GM12878 (cell line): ENCODE data around the gene GPR137B. TPM values are rescaled to one million over a fixed set of nuclear protein-coding genes. Genes with fewer than 3 reads are reported as not detected.

ENCODE experiments used
- ATAC-seq: fragments of 200-7000 bp; cut with Tn5 transposase; 3 replicates; pipeline ENCODE4 v1.9.1; 2020; ENCODE audit warnings: mild to moderate bottlenecking, moderate library complexity
- BruUV-seq: library from RNA; stranded (reverse); fragments of 400-500 nt; replicated peaks from 2 replicates; lab custom pipeline; 2021; lab: Mats Ljungman, UMichigan
- CTCF ChIA-PET: fragments of 300-600 bp; sonication (Branson Sonifier 250); formaldehyde crosslinking; extraction: SDS; loops from one replicate; lab custom pipeline; 2021; ENCODE audit warnings: inconsistent platforms; lab: Yijun Ruan, JAX
- POLR2A ChIA-PET: fragments of 350-600 bp; formaldehyde crosslinking; extraction: SDS; loops from one replicate; lab custom pipeline; 2021; ENCODE audit warnings: inconsistent platforms; lab: Charles Lee
- RAD21 ChIA-PET: fragments of 300-600 bp; sonication (Branson Sonifier 250); formaldehyde crosslinking; loops from one replicate; lab custom pipeline; 2023; ENCODE audit warnings: antibody characterized with exemption; ENCODE audit not compliant: unreplicated experiment; lab: Charles Lee
- SMC1A ChIA-PET: fragments of 300-600 bp; sonication (Branson Sonifier 250); formaldehyde crosslinking; loops from one replicate; lab custom pipeline; 2023; ENCODE audit not compliant: unreplicated experiment, uncharacterized antibody; lab: Charles Lee
- DNase-seq: peaks from one replicate; pipeline ENCODE4 v3.0.0-alpha.2; 2011; ENCODE audit warnings: low read depth, low spot score
- FAIRE-seq: peaks from 3 replicates; lab custom pipeline; 2011; peaks lifted over from hg19 to GRCh38; lab: Jason Lieb, UNC
- H2AFZ ChIP-seq: 2 replicates; pipeline ENCODE4 v1.6.0; 2011; ENCODE audit warnings: low read depth, low read length, control low read depth; ENCODE audit not compliant: control insufficient read depth
- H3K27ac ChIP-seq: 2 replicates; pipeline ENCODE4 v1.5.1; 2011; ENCODE audit warnings: control low read depth; ENCODE audit not compliant: control insufficient read depth, insufficient read depth
- H3K27me3 ChIP-seq, 2 experiments: replicated peaks in 1 of 2; 2 replicates each; pipeline versions ENCODE4 v1.6.0 to v1.6.1; 2011; ENCODE audit warnings: low read length in 1 of 2; ENCODE audit not compliant: control insufficient read depth in 2 of 2, insufficient read depth in 2 of 2
- H3K36me3 ChIP-seq, 2 experiments: 2 replicates each; pipeline ENCODE4 v1.5.1; 2011; ENCODE audit warnings: low read length in 1 of 2; ENCODE audit not compliant: control insufficient read depth in 2 of 2, insufficient read depth in 2 of 2
- H3K4me1 ChIP-seq: 2 replicates; pipeline ENCODE4 v1.6.1; 2011; ENCODE audit warnings: mild to moderate bottlenecking, low read length, moderate library complexity, mixed read lengths; ENCODE audit not compliant: control insufficient read depth, insufficient read depth
- H3K4me2 ChIP-seq: 2 replicates; pipeline ENCODE4 v1.6.0; 2011; ENCODE audit warnings: control low read depth; ENCODE audit not compliant: control insufficient read depth, insufficient read depth
- H3K4me3 ChIP-seq: fragments of 200-600 bp; sonication (generic); 2 replicates; pipeline ENCODE4 v1.5.1; 2016
- H3K79me2 ChIP-seq: 2 replicates; pipeline ENCODE4 v1.6.0; 2011; ENCODE audit warnings: low read length; ENCODE audit not compliant: control insufficient read depth, insufficient read depth
- H3K9ac ChIP-seq: 2 replicates; pipeline ENCODE4 v1.8.0; 2011; ENCODE audit warnings: low read length, control low read depth, mixed read lengths; ENCODE audit not compliant: control insufficient read depth, insufficient read depth
- H3K9me3 ChIP-seq: replicated peaks from 3 replicates; pipeline ENCODE4 v1.5.1; 2011; ENCODE audit warnings: mild to moderate bottlenecking, low read length; ENCODE audit not compliant: control insufficient read depth, insufficient read depth
- H4K20me1 ChIP-seq: 2 replicates; pipeline ENCODE4 v1.6.0; 2011; ENCODE audit not compliant: control insufficient read depth, insufficient read depth
- BACH1 ChIP-seq: fragments of 450-650 bp; IDR thresholded peaks from 2 replicates; pipeline ENCODE4 v1.6.1; 2017; ENCODE audit warnings: mild to moderate bottlenecking, borderline replicate concordance
- EGR1 ChIP-seq, 2 experiments: IDR thresholded peaks; 1 replicate in 1 of 2; 2 replicates in 1 of 2; pipeline ENCODE4 v1.6.1; 2011 to 2012; ENCODE audit warnings: low read depth in 2 of 2, low read length in 2 of 2, borderline replicate concordance in 1 of 2, mild to moderate bottlenecking in 1 of 2, moderate library complexity in 1 of 2
- NBN ChIP-seq: fragments of 450-650 bp; IDR thresholded peaks from 2 replicates; pipeline ENCODE4 v1.6.1; 2016
- TCF12 ChIP-seq: IDR thresholded peaks from 2 replicates; pipeline ENCODE4 v1.6.1; 2011; ENCODE audit warnings: low read depth, mild to moderate bottlenecking, low read length
- TCF3 ChIP-seq: IDR thresholded peaks from 2 replicates; pipeline ENCODE4 v1.6.1; 2012; ENCODE audit warnings: low read depth, mild to moderate bottlenecking, low read length, borderline replicate concordance; ENCODE audit not compliant: insufficient read depth
- TCF7 ChIP-seq: IDR thresholded peaks from 2 replicates; pipeline ENCODE4 v1.6.1; 2014; ENCODE audit warnings: antibody characterized with exemption, borderline replicate concordance
- ZNF207 ChIP-seq: fragments of 450-650 bp; IDR thresholded peaks from 2 replicates; pipeline ENCODE4 v1.6.1; 2014; ENCODE audit warnings: antibody characterized with exemption, mild to moderate bottlenecking, borderline replicate concordance
- WGBS: methylation state at CpG from one replicate; pipeline ENCODE4 v1.1.6; 2016; ENCODE audit warnings: low lambda C conversion rate; ENCODE audit not compliant: insufficient replicate concordance, insufficient coverage; ENCODE audit errors: missing lambda C conversion rate; 5-methylcytosine and 5-hydroxymethylcytosine counted together
- in situ Hi-C: fragments of 300-500 bp; cut with MboI; formaldehyde crosslinking; loops from 9 replicates; pipeline ENCODE4 v1.14.3; 2018; ENCODE audit warnings: mixed read lengths
- intact Hi-C: fragments of 100-400 bp; cut with micrococcal nuclease; formaldehyde crosslinking; loops from one replicate; pipeline ENCODE4 v1.14.2; 2022; ENCODE audit not compliant: unreplicated experiment
- polyA plus RNA-seq, 11 experiments: library from polyadenylated mRNA; depleted of rRNA in 4 of 11; unstranded in 6 of 11; stranded (reverse) in 5 of 11; fragments of >200 nt; fragmentation: Nextera tagmentation in 4 of 11; fragmentation: Illumina TruSeq in 1 of 11; extraction: Ambion mirVana in 4 of 11; extraction: Trizol in 1 of 11; gene quantifications; 1 replicate in 1 of 11; 2 replicates in 10 of 11; pipeline versions ENCODE4 v1.2.1 to v1.2.3, GENCODE V29; 2011 to 2016; ENCODE audit warnings: inconsistent platforms in 2 of 11, missing spikeins in 2 of 11, low read depth in 1 of 11
- total RNA-seq, 4 experiments: library from RNA; depleted of rRNA in 3 of 4; stranded (reverse); fragments of >200 nt in 3 of 4; fragmentation: Illumina TruSeq in 1 of 4; extraction: Trizol in 1 of 4; gene quantifications; 2 replicates each; pipeline versions ENCODE4 v1.2.1 to v1.2.3, GENCODE V29; 2013 to 2021

The GPR137B gene
- total and polyA plus RNA-seq, 10 of the 15 experiments (the other 5 are each of a cell fraction or from before 2014, with no cell fraction given): 5.4 to 20.8 (median 12.5) TPM

DNA sequence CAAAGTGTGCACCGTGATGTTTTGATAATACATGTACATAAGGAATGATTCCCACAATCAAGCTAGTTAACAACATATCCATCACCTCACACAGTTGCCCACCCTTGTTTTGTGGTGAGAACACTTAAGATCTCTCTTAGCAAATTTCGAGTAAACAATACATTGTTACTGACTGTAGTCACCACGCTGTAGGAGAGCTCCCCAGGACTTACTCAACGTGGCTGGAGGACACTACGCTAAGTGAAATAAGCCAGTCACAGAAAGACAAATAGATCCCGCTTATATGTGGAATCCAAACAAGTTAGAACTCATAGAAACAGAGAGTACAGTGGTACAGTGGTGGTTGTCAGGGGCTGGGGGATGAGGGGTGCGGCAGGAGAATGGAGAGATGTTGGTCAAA is 24.8 kb downstream of the GPR137B start:
- CTCF ChIA-PET: interaction anchor here (0.6 to 1.0 kb wide), 2 partner anchors 37 to 54 kb away, joined by 3 read pairs; no protein-coding TSS in a partner anchor
- peaks cover 18% of the 10 kb centered on the region; the same call in 2 of the 3 replicates for H3K9me3 ChIP-seq
- FAIRE-seq: no peak
- no peak for ATAC-seq
- no peak overlapping the region for H3K4me3 ChIP-seq
- H3K27me3 ChIP-seq: no peaks in the 10 kb centered on the region
- SMC1A ChIA-PET: interaction anchor here (0.8 kb wide), 1 partner anchor 16 kb away, joined by 3 read pairs; no protein-coding TSS in a partner anchor
- no TSS peak for BruUV-seq
- H3K79me2 ChIP-seq: peaks cover 17% of the 10 kb centered on the region
- no peaks in the 10 kb centered on the region for H4K20me1 ChIP-seq
- in situ Hi-C loops (no loop called here), intact Hi-C loops (no loop called here)
- POLR2A ChIA-PET: no interaction called here
- DNase-seq: no peak
- TF ChIP-seq TCF12 (no peak), EGR1 (IDR thresholded peaks at IDR 0.05; ENCODE audit: borderline replicate concordance in 1 of 2, low read depth in 2 of 2, low read length in 2 of 2) (no peak)
- RAD21 ChIA-PET: no interaction called here
- no peak overlapping the region for H3K9ac ChIP-seq
- no peak overlapping the region for H2AFZ ChIP-seq
- H3K4me2 ChIP-seq: no peak overlapping the region
- no peak overlapping the region for H3K27ac ChIP-seq
- peaks cover 15% of the 10 kb centered on the region for H3K4me1 ChIP-seq
- peaks cover 4 to 10% of the 10 kb centered on the region in 2 experiments; a peak in 3 of 4 replicates for H3K36me3 ChIP-seq
- whole genome bisulfite sequencing: 77% methylated on average over 7 of the region's 7 CpGs

GRCh38 chr1:236167578-236167977 is 25.2 kb downstream of the GPR137B start:
- ChIA-PET SMC1A (no interaction called here), RAD21 (no interaction called here), POLR2A (interaction anchor here (0.6 kb wide), 1 partner anchor 39 kb away, joined by 4 read pairs; no protein-coding TSS in a partner anchor), CTCF (interaction anchor here (1.0 kb wide), 1 partner anchor 23 kb away, joined by 3 read pairs; no protein-coding TSS in a partner anchor)
- no peak overlapping the region for H3K4me3 ChIP-seq
- intact Hi-C loops: no loop called here
- H3K79me2 ChIP-seq: peaks cover 14% of the 10 kb centered on the region
- WGBS: 87% methylated on average over 4 of the region's 4 CpGs
- H3K9ac ChIP-seq: no peak overlapping the region
- H4K20me1 ChIP-seq: no peaks in the 10 kb centered on the region
- H2AFZ ChIP-seq: no peak overlapping the region
- peaks cover 15% of the 10 kb centered on the region for H3K4me1 ChIP-seq
- BruUV-seq: no TSS peak
- H3K27ac ChIP-seq: no peak overlapping the region
- DNase-seq (no peak), ATAC-seq (no peak), FAIRE-seq (no peak)
- no peak for TF ChIP-seq ZNF207
- no peak for TF ChIP-seq BACH1
- TF ChIP-seq NBN: no peak
- TF ChIP-seq TCF7: no peak
- TF ChIP-seq TCF3: no peak
- peaks cover 15% of the 10 kb centered on the region; the same call in 2 of the 3 replicates for H3K9me3 ChIP-seq
- peaks cover 4 to 10% of the 10 kb centered on the region in 2 experiments; a peak in 3 of 4 replicates for H3K36me3 ChIP-seq
- no peak overlapping the region for H3K4me2 ChIP-seq
- H3K27me3 ChIP-seq: no peaks in the 10 kb centered on the region
- in situ Hi-C loops: no loop called here
